Mesenchymal stem cell (in vitro differentiated cells and primary cell): ENCODE results near the gene UBTF.

Source experiments
- DNase-seq: peaks from one replicate; pipeline ENCODE4 v3.0.0-alpha.2; 2013
- H2AFZ ChIP-seq: one replicate; pipeline ENCODE4 v1.6.1; 2013; ENCODE audit warnings: low read depth, mild to moderate bottlenecking, control low read depth, inconsistent platforms, low read length, moderate library complexity
- H2AK5ac ChIP-seq: 2 replicates; pipeline ENCODE4 v1.6.1; 2013; ENCODE audit warnings: low read length, moderate library complexity, mild to moderate bottlenecking, inconsistent platforms; ENCODE audit not compliant: severe bottlenecking
- H2BK120ac ChIP-seq: one replicate; pipeline ENCODE4 v1.6.1; 2013; ENCODE audit warnings: low read depth, mild to moderate bottlenecking, inconsistent platforms, low read length, moderate library complexity
- H2BK12ac ChIP-seq, 2 experiments: one replicate each; pipeline ENCODE4 v1.6.1; 2013; ENCODE audit warnings: inconsistent platforms in 2 of 2, low read length in 2 of 2, mild to moderate bottlenecking in 2 of 2, moderate library complexity in 2 of 2, control low read depth in 1 of 2
- H2BK15ac ChIP-seq: one replicate; pipeline ENCODE4 v1.6.1; 2013; ENCODE audit warnings: mild to moderate bottlenecking, low read depth, inconsistent platforms; ENCODE audit not compliant: poor library complexity, severe bottlenecking
- H2BK5ac ChIP-seq: 2 replicates; pipeline ENCODE4 v1.6.1; 2013; ENCODE audit warnings: low read depth, mild to moderate bottlenecking, low read length, control low read depth, inconsistent platforms; ENCODE audit not compliant: poor library complexity, severe bottlenecking
- H3K14ac ChIP-seq, 2 experiments: one replicate each; pipeline ENCODE4 v1.6.1; 2013; ENCODE audit warnings: inconsistent platforms in 2 of 2, low read length in 2 of 2, control low read depth in 1 of 2, mild to moderate bottlenecking in 1 of 2, moderate library complexity in 1 of 2
- H3K18ac ChIP-seq, 2 experiments: one replicate each; pipeline ENCODE4 v1.6.1; 2013; ENCODE audit warnings: inconsistent platforms in 2 of 2, low read length in 2 of 2, control low read depth in 1 of 2, low read depth in 1 of 2, mild to moderate bottlenecking in 1 of 2
- H3K23ac ChIP-seq, 2 experiments: one replicate each; pipeline ENCODE4 v1.6.1; 2013; ENCODE audit warnings: inconsistent platforms in 2 of 2, low read length in 2 of 2, mild to moderate bottlenecking in 2 of 2, moderate library complexity in 2 of 2, control low read depth in 1 of 2
- H3K27ac ChIP-seq: 2 replicates; pipeline ENCODE4 v1.5.1; 2013; ENCODE audit warnings: mild to moderate bottlenecking, moderate library complexity, low read length, control low read depth, inconsistent platforms; ENCODE audit not compliant: poor library complexity, severe bottlenecking
- H3K27me3 ChIP-seq, 2 experiments: 2 replicates each; pipeline versions ENCODE4 v1.6.1 to v1.7.0; 2013; ENCODE audit warnings: low read length in 2 of 2, mild to moderate bottlenecking in 2 of 2, moderate library complexity in 2 of 2, control low read depth in 1 of 2, inconsistent platforms in 1 of 2; ENCODE audit not compliant: control insufficient read depth in 1 of 2, insufficient read depth in 1 of 2
- H3K36me3 ChIP-seq, 2 experiments: 2 replicates each; pipeline versions ENCODE4 v1.6.1 to v1.7.0; 2013; ENCODE audit warnings: low read length in 2 of 2, control low read depth in 1 of 2, inconsistent platforms in 1 of 2, low read depth in 1 of 2, mild to moderate bottlenecking in 1 of 2; ENCODE audit not compliant: insufficient read depth in 2 of 2, control insufficient read depth in 1 of 2
- H3K4ac ChIP-seq, 2 experiments: one replicate each; pipeline ENCODE4 v1.6.1; 2013; ENCODE audit warnings: inconsistent platforms in 2 of 2, low read length in 2 of 2, mild to moderate bottlenecking in 2 of 2, moderate library complexity in 2 of 2, control low read depth in 1 of 2, low read depth in 1 of 2
- H3K4me1 ChIP-seq: 2 replicates; pipeline ENCODE4 v1.6.1; 2013; ENCODE audit warnings: low read depth, low read length, control low read depth; ENCODE audit not compliant: control insufficient read depth, insufficient read depth
- H3K4me2 ChIP-seq: 2 replicates; pipeline ENCODE4 v1.6.1; 2013; ENCODE audit warnings: low read length, mild to moderate bottlenecking, inconsistent platforms; ENCODE audit not compliant: poor library complexity, severe bottlenecking
- H3K4me3 ChIP-seq, 2 experiments: 2 replicates each; pipeline versions ENCODE4 v1.5.1 to v1.7.0; 2013; ENCODE audit warnings: low read length in 2 of 2, mild to moderate bottlenecking in 2 of 2, control low read depth in 1 of 2, low read depth in 1 of 2; ENCODE audit not compliant: insufficient read depth in 1 of 2
- H3K79me1 ChIP-seq: replicated peaks from 2 replicates; pipeline ENCODE4 v1.6.1; 2013; ENCODE audit warnings: mild to moderate bottlenecking, control low read depth, low read length, inconsistent platforms; ENCODE audit not compliant: poor library complexity, severe bottlenecking
- H3K9ac ChIP-seq: 2 replicates; pipeline ENCODE4 v1.7.0; 2013; ENCODE audit warnings: mild to moderate bottlenecking, low read length, moderate library complexity
- H3K9me3 ChIP-seq: 2 replicates; pipeline ENCODE4 v1.7.0; 2013; ENCODE audit warnings: mild to moderate bottlenecking, low read length; ENCODE audit not compliant: control insufficient read depth
- H4K8ac ChIP-seq: one replicate; pipeline ENCODE4 v1.6.1; 2013; ENCODE audit warnings: inconsistent platforms, mild to moderate bottlenecking, low read length, moderate library complexity
- H4K91ac ChIP-seq: one replicate; pipeline ENCODE4 v1.6.1; 2013; ENCODE audit warnings: mild to moderate bottlenecking, low read length, inconsistent platforms
- WGBS: methylation state at CpG from one replicate; pipeline ENCODE4 v1.1.7; 2013; ENCODE audit warnings: mixed read lengths; 5-methylcytosine and 5-hydroxymethylcytosine counted together

Gene UBTF

DNA sequence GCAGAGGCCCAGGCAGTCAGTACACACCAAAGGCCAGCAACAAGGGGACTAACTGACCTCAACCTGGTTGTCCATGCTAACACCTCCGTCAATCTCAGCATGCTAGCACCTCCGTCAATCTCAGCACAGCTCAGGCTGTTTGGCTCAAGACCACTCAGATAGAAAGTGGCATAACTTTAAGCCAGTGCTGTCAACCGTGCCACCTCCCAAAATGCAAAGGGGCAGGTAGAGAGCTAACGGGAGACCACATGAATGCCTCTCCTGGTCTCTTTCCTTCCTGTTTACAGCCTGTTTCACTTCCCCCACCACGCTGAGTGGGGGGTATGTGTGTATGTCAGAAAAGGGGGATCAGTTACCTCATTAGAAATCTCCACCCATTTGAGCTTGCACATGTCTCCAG is 3.3 kb downstream of the UBTF start:
- Histone ChIP-seq H3K9me3 (peaks cover 8% of the 10 kb centered on the region), H3K4me2 (no peak overlapping the region), H3K18ac (no peak overlapping the region), H3K9ac (no peak overlapping the region), H4K91ac (no peak overlapping the region), H3K79me1 (peaks cover 31% of the 10 kb centered on the region), H3K36me3 (peaks cover 45 to 57% of the 10 kb centered on the region in 2 experiments), H2BK5ac (no peak overlapping the region), H3K4ac (no peak overlapping the region), H2BK15ac (no peak overlapping the region), H3K27me3 (no peaks in the 10 kb centered on the region), H2AK5ac (no peak overlapping the region), H3K4me3 (no peak overlapping the region), H3K23ac (no peak overlapping the region), H4K8ac (no peak overlapping the region), H3K14ac (no peak overlapping the region), H3K4me1 (peaks cover 19% of the 10 kb centered on the region), H2AFZ (no peak overlapping the region), H2BK120ac (no peak overlapping the region), H2BK12ac (no peak overlapping the region), H3K27ac (no peak overlapping the region)
- 95% methylated on average over 3 of the region's 5 CpGs for WGBS
- no peak for DNase-seq

DNA sequence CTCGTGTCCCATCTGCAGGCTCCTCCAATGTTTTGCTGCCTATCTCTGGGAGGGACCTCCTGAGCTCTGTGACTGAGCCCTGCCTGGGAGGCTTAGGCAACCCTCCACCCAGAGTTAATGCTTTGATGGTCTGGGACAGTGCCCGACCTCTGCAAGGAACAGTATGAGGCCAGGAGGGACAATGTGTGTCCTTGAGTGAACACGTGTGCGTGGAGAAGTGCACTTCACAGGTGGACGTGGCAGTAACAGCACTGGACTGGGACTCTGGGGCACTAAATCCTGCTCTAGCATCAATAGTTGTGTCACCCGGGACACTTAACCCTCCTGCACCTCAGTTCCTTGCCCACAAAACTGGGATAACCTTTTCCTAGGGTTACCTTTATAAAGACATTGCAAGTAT is 4.6 kb downstream of the UBTF start:
- H3K4me2 ChIP-seq: no peak overlapping the region
- H2BK15ac ChIP-seq: no peak overlapping the region
- DNase-seq: no peak
- H3K36me3 ChIP-seq: peaks cover 52 to 68% of the 10 kb centered on the region in 2 experiments
- H3K14ac ChIP-seq: no peak overlapping the region
- H3K9ac ChIP-seq: no peak overlapping the region
- no peaks in the 10 kb centered on the region for H3K27me3 ChIP-seq
- H4K91ac ChIP-seq: no peak overlapping the region
- H3K27ac ChIP-seq: no peak overlapping the region
- H2BK5ac ChIP-seq: no peak overlapping the region
- no peak overlapping the region for H2BK120ac ChIP-seq
- H3K4me1 ChIP-seq: peaks cover 29% of the 10 kb centered on the region
- H3K9me3 ChIP-seq: peaks cover 8% of the 10 kb centered on the region
- peaks cover 31% of the 10 kb centered on the region for H3K79me1 ChIP-seq
- no peak overlapping the region for H3K23ac ChIP-seq
- no peak overlapping the region for H2AFZ ChIP-seq
- H3K4me3 ChIP-seq: no peak overlapping the region
- 96% methylated on average over 6 of the region's 6 CpGs for WGBS
- no peak overlapping the region for H2BK12ac ChIP-seq
- no peak overlapping the region for H4K8ac ChIP-seq
- H3K18ac ChIP-seq: no peak overlapping the region
- no peak overlapping the region for H2AK5ac ChIP-seq
- H3K4ac ChIP-seq: no peak overlapping the region

DNA sequence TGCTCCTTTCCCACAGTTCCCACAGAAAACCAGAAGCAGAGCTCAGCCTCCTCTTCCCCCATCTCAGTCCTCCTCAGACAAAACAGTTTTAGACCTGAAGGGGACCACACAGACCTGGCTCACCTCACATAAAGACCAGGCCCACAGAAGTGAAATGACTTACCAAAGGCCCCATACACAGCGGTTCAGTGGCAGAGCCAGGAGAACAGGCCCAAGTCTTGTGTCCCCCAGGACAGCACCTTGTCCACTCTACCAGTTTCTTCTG is 5.3 kb downstream of the UBTF start:
- Histone ChIP-seq H3K4me2 (no peak overlapping the region), H3K27me3 (no peaks in the 10 kb centered on the region), H3K79me1 (peaks cover 38% of the 10 kb centered on the region), H3K4me1 (peaks cover 29% of the 10 kb centered on the region), H3K18ac (no peak overlapping the region), H3K9me3 (peaks cover 8% of the 10 kb centered on the region), H3K9ac (no peak overlapping the region), H3K4me3 (no peak overlapping the region), H2AFZ (no peak overlapping the region), H3K27ac (no peak overlapping the region), H2BK120ac (no peak overlapping the region), H4K8ac (no peak overlapping the region), H3K23ac (no peak overlapping the region), H2BK12ac (no peak overlapping the region), H2BK5ac (no peak overlapping the region), H3K36me3 (peaks cover 60 to 75% of the 10 kb centered on the region in 2 experiments), H2AK5ac (no peak overlapping the region), H4K91ac (no peak overlapping the region), H3K4ac (no peak overlapping the region), H2BK15ac (no peak overlapping the region), H3K14ac (no peak overlapping the region)
- no peak for DNase-seq
- WGBS: 82% methylated on average over 1 of the region's 1 CpG

- Histone ChIP-seq H3K4ac (no peak overlapping the region), H3K18ac (no peak overlapping the region), H2BK5ac (no peak overlapping the region), H2AFZ (no peak overlapping the region), H3K27ac (no peak overlapping the region), H3K23ac (no peak overlapping the region), H2BK15ac (no peak overlapping the region), H3K14ac (no peak overlapping the region), H4K91ac (no peak overlapping the region), H3K4me3 (no peak overlapping the region), H3K9ac (peak overlapping the region; percentile 22), H2AK5ac (no peak overlapping the region), H3K9me3 (peaks cover 8% of the 10 kb centered on the region), H3K79me1 (peaks cover 38% of the 10 kb centered on the region), H3K4me1 (peaks cover 29% of the 10 kb centered on the region), H3K36me3 (peaks cover 65 to 81% of the 10 kb centered on the region in 2 experiments), H3K27me3 (no peaks in the 10 kb centered on the region), H3K4me2 (no peak overlapping the region), H4K8ac (no peak overlapping the region), H2BK120ac (no peak overlapping the region), H2BK12ac (no peak overlapping the region)
- DNase-seq: no peak
- 96% methylated on average over 12 of the region's 15 CpGs for WGBS
These were observed 5.9 kb downstream of the UBTF start for GRCh38 chr17:44213403-44214229.
